GM12878 (cell line): ENCODE data around the gene COL4A1. TPM values are rescaled to one million over a fixed set of nuclear protein-coding genes. Genes with fewer than 3 reads are reported as not detected.
"Not testable (repeated sequence)": the region's sequence is repeated elsewhere in the genome, so short reads cannot be mapped to it uniquely, and the experiment has no call there.

Source experiments
- ATAC-seq: fragments of 200-7000 bp; cut with Tn5 transposase; 3 replicates; pipeline ENCODE4 v1.9.1; 2020; ENCODE audit warnings: mild to moderate bottlenecking, moderate library complexity
- BruUV-seq: library from RNA; stranded (reverse); fragments of 400-500 nt; replicated peaks from 2 replicates; lab custom pipeline; 2021; lab: Mats Ljungman, UMichigan
- CTCF ChIA-PET: fragments of 300-600 bp; sonication (Branson Sonifier 250); formaldehyde crosslinking; extraction: SDS; loops from one replicate; lab custom pipeline; 2021; ENCODE audit warnings: inconsistent platforms; lab: Yijun Ruan, JAX
- POLR2A ChIA-PET: fragments of 350-600 bp; formaldehyde crosslinking; extraction: SDS; loops from one replicate; lab custom pipeline; 2021; ENCODE audit warnings: inconsistent platforms; lab: Charles Lee
- RAD21 ChIA-PET: fragments of 300-600 bp; sonication (Branson Sonifier 250); formaldehyde crosslinking; loops from one replicate; lab custom pipeline; 2023; ENCODE audit warnings: antibody characterized with exemption; ENCODE audit not compliant: unreplicated experiment; lab: Charles Lee
- SMC1A ChIA-PET: fragments of 300-600 bp; sonication (Branson Sonifier 250); formaldehyde crosslinking; loops from one replicate; lab custom pipeline; 2023; ENCODE audit not compliant: unreplicated experiment, uncharacterized antibody; lab: Charles Lee
- DNase-seq: peaks from one replicate; pipeline ENCODE4 v3.0.0-alpha.2; 2011; ENCODE audit warnings: low read depth, low spot score
- FAIRE-seq: peaks from 3 replicates; lab custom pipeline; 2011; peaks lifted over from hg19 to GRCh38; lab: Jason Lieb, UNC
- H2AFZ ChIP-seq: 2 replicates; pipeline ENCODE4 v1.6.0; 2011; ENCODE audit warnings: low read depth, low read length, control low read depth; ENCODE audit not compliant: control insufficient read depth
- H3K27ac ChIP-seq: 2 replicates; pipeline ENCODE4 v1.5.1; 2011; ENCODE audit warnings: control low read depth; ENCODE audit not compliant: control insufficient read depth, insufficient read depth
- H3K27me3 ChIP-seq, 2 experiments: replicated peaks in 1 of 2; 2 replicates each; pipeline versions ENCODE4 v1.6.0 to v1.6.1; 2011; ENCODE audit warnings: low read length in 1 of 2; ENCODE audit not compliant: control insufficient read depth in 2 of 2, insufficient read depth in 2 of 2
- H3K36me3 ChIP-seq, 2 experiments: 2 replicates each; pipeline ENCODE4 v1.5.1; 2011; ENCODE audit warnings: low read length in 1 of 2; ENCODE audit not compliant: control insufficient read depth in 2 of 2, insufficient read depth in 2 of 2
- H3K4me1 ChIP-seq: 2 replicates; pipeline ENCODE4 v1.6.1; 2011; ENCODE audit warnings: mild to moderate bottlenecking, low read length, moderate library complexity, mixed read lengths; ENCODE audit not compliant: control insufficient read depth, insufficient read depth
- H3K4me2 ChIP-seq: 2 replicates; pipeline ENCODE4 v1.6.0; 2011; ENCODE audit warnings: control low read depth; ENCODE audit not compliant: control insufficient read depth, insufficient read depth
- H3K4me3 ChIP-seq: fragments of 200-600 bp; sonication (generic); 2 replicates; pipeline ENCODE4 v1.5.1; 2016
- H3K79me2 ChIP-seq: 2 replicates; pipeline ENCODE4 v1.6.0; 2011; ENCODE audit warnings: low read length; ENCODE audit not compliant: control insufficient read depth, insufficient read depth
- H3K9ac ChIP-seq: 2 replicates; pipeline ENCODE4 v1.8.0; 2011; ENCODE audit warnings: low read length, control low read depth, mixed read lengths; ENCODE audit not compliant: control insufficient read depth, insufficient read depth
- H3K9me3 ChIP-seq: replicated peaks from 3 replicates; pipeline ENCODE4 v1.5.1; 2011; ENCODE audit warnings: mild to moderate bottlenecking, low read length; ENCODE audit not compliant: control insufficient read depth, insufficient read depth
- H4K20me1 ChIP-seq: 2 replicates; pipeline ENCODE4 v1.6.0; 2011; ENCODE audit not compliant: control insufficient read depth, insufficient read depth
- USF1 ChIP-seq: IDR thresholded peaks from 2 replicates; pipeline ENCODE4 v1.6.1; 2011; ENCODE audit warnings: borderline replicate concordance, low read depth, mild to moderate bottlenecking, moderate library complexity, mixed read lengths, low read length; ENCODE audit not compliant: insufficient read depth; ENCODE audit errors: extremely low read length
- ZBED1 ChIP-seq: IDR thresholded peaks from 2 replicates; pipeline ENCODE4 v1.6.1; 2016; ENCODE audit warnings: borderline replicate concordance
- WGBS: methylation state at CpG from one replicate; pipeline ENCODE4 v1.1.6; 2016; ENCODE audit warnings: low lambda C conversion rate; ENCODE audit not compliant: insufficient replicate concordance, insufficient coverage; ENCODE audit errors: missing lambda C conversion rate; 5-methylcytosine and 5-hydroxymethylcytosine counted together
- in situ Hi-C: fragments of 300-500 bp; cut with MboI; formaldehyde crosslinking; loops from 9 replicates; pipeline ENCODE4 v1.14.3; 2018; ENCODE audit warnings: mixed read lengths
- intact Hi-C: fragments of 100-400 bp; cut with micrococcal nuclease; formaldehyde crosslinking; loops from one replicate; pipeline ENCODE4 v1.14.2; 2022; ENCODE audit not compliant: unreplicated experiment
- polyA plus RNA-seq, 11 experiments: library from polyadenylated mRNA; depleted of rRNA in 4 of 11; unstranded in 6 of 11; stranded (reverse) in 5 of 11; fragments of >200 nt; fragmentation: Nextera tagmentation in 4 of 11; fragmentation: Illumina TruSeq in 1 of 11; extraction: Ambion mirVana in 4 of 11; extraction: Trizol in 1 of 11; gene quantifications; 1 replicate in 1 of 11; 2 replicates in 10 of 11; pipeline versions ENCODE4 v1.2.1 to v1.2.3, GENCODE V29; 2011 to 2016; ENCODE audit warnings: inconsistent platforms in 2 of 11, missing spikeins in 2 of 11, low read depth in 1 of 11
- total RNA-seq, 4 experiments: library from RNA; depleted of rRNA in 3 of 4; stranded (reverse); fragments of >200 nt in 3 of 4; fragmentation: Illumina TruSeq in 1 of 4; extraction: Trizol in 1 of 4; gene quantifications; 2 replicates each; pipeline versions ENCODE4 v1.2.1 to v1.2.3, GENCODE V29; 2013 to 2021

COL4A1 gene
- total and polyA plus RNA-seq, 10 of the 15 experiments (the other 5 are each of a cell fraction or from before 2014, with no cell fraction given): 0.07 to 0.31 (median 0.13) TPM; not detected in 6

DNA sequence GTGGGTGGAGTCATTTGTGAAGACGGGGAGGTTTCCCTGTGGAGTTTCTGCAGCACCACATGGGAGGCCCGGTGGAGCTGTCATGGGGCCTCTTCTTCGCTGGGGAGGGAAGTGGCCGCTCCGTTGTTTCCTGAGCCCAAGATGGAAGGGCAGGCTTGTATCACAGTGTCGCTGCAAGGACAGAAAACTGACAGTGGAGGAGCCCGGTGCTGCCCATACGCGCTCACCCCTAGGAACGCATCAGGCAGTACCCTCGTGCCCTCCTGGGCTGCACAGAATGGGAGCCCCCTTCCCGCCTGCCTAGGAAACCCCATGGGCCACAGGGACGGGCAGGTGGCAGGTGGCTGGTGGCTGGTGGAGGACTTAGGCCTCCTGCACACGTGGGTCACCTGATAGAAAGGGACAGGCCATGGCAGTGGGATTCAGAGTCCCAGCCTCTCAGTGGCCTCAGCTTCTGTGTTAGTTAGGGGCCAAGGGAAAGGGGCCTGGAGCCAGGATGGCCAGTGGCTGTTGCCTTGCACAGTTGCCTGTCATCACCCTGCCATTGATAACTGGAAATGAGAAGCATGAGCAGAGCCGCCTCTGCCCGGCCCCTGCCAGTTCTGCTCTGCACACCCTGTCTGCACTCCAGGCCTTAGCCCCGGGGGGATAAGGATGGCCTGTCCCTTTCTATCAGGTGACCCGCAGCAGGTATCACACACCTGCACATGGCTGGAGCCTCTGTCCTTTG is 7.7 kb upstream of the COL4A1 start:
- H4K20me1 ChIP-seq: no peaks in the 10 kb centered on the region
- WGBS: 36% methylated on average over 18 of the region's 18 CpGs
- ATAC-seq: no peak
- no peak overlapping the region for H3K4me3 ChIP-seq
- H3K4me2 ChIP-seq: no peak overlapping the region
- no peaks in the 10 kb centered on the region for H3K4me1 ChIP-seq
- in situ Hi-C loops: no loop called here
- CTCF ChIA-PET: no interaction called here
- FAIRE-seq: no peak
- intact Hi-C loops: no loop called here
- no TSS peak for BruUV-seq
- H3K9me3 ChIP-seq: no peaks in the 10 kb centered on the region
- no peak overlapping the region for H2AFZ ChIP-seq
- SMC1A ChIA-PET: no interaction called here
- RAD21 ChIA-PET: no interaction called here
- H3K27ac ChIP-seq: no peak overlapping the region
- no peak for DNase-seq
- TF ChIP-seq ZBED1 (no peak), USF1 (no peak)
- no peaks in the 10 kb centered on the region for H3K79me2 ChIP-seq
- POLR2A ChIA-PET: no interaction called here
- H3K27me3 ChIP-seq: peaks cover 6 to 9% of the 10 kb centered on the region in 2 experiments; a peak in 3 of 4 replicates
- no peaks in the 10 kb centered on the region for H3K36me3 ChIP-seq
- no peak overlapping the region for H3K9ac ChIP-seq

GRCh38 chr13:110313733-110314132 is 6.8 kb upstream of the COL4A1 start:
- peaks cover 9 to 11% of the 10 kb centered on the region in 2 experiments for H3K27me3 ChIP-seq
- H3K27ac ChIP-seq, RAD21 ChIA-PET, intact Hi-C loops, H3K9ac ChIP-seq, BruUV-seq, H3K36me3 ChIP-seq, ATAC-seq, POLR2A ChIA-PET, CTCF ChIA-PET, H3K79me2 ChIP-seq, FAIRE-seq, H2AFZ ChIP-seq, H3K4me1 ChIP-seq, in situ Hi-C loops, H4K20me1 ChIP-seq, H3K4me2 ChIP-seq, SMC1A ChIA-PET, DNase-seq, H3K4me3 ChIP-seq, H3K9me3 ChIP-seq: not testable (repeated sequence)
- WGBS: 25% methylated on average over 9 of the region's 16 CpGs

DNA sequence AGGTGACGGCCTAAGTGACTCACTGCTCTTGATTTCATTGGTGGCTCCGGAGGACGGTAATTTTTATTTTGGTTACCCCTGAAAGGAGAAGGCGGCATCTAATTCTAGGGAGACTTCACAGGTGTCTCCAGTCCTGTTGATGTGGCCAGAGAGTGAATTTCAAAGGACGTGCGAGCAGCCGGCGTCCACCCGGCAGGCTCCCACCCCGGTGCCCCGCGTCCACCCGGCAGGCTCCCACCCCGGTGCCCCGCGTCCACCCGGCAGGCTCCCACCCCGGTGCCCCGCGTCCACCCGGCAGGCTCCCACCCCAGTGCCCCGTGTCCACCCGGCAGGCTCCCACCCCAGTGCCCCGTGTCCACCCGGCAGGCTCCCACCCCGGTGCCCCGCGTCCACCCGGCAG is 6.3 kb upstream of the COL4A1 start:
- H3K4me3 ChIP-seq, in situ Hi-C loops, H3K27ac ChIP-seq, BruUV-seq, H2AFZ ChIP-seq, CTCF ChIA-PET, H3K9ac ChIP-seq, RAD21 ChIA-PET, H3K4me1 ChIP-seq, H3K4me2 ChIP-seq, H3K9me3 ChIP-seq, POLR2A ChIA-PET, FAIRE-seq, intact Hi-C loops, DNase-seq, H4K20me1 ChIP-seq, ATAC-seq, H3K79me2 ChIP-seq, H3K36me3 ChIP-seq: not testable (repeated sequence)
- 66% methylated on average over 7 of the region's 29 CpGs for WGBS
- SMC1A ChIA-PET: interaction anchor here (0.6 kb wide), 1 partner anchor 973 kb away, joined by 4 read pairs; no protein-coding TSS in a partner anchor
- peaks cover 9 to 12% of the 10 kb centered on the region in 2 experiments; a peak in 3 of 4 replicates for H3K27me3 ChIP-seq
